GM23338 (cell line): ENCODE results near the gene ZAP70.

Experiments used
- CREB1 ChIP-seq: fragments of 250-450 bp; sonication (Bioruptor Pico); IDR thresholded peaks from 2 replicates; pipeline ENCODE4 v1.5.0; 2020; ENCODE audit warnings: low read depth, mild to moderate bottlenecking, moderate library complexity
- EZH2 ChIP-seq: fragments of 200-600 bp; sonication (generic); IDR thresholded peaks from one replicate; pipeline ENCODE4 v1.8.0; 2017; ENCODE audit warnings: antibody characterized with exemption, mild to moderate bottlenecking, low read depth; ENCODE audit not compliant: unreplicated experiment
- EZH2phosphoT487 ChIP-seq: fragments of 200-600 bp; sonication (generic); IDR thresholded peaks from one replicate; pipeline ENCODE4 v1.8.1; 2018; ENCODE audit warnings: antibody characterized with exemption; ENCODE audit not compliant: unreplicated experiment
- JUNB ChIP-seq: IDR thresholded peaks from one replicate; pipeline ENCODE4 v1.6.1; 2016; ENCODE audit warnings: antibody characterized with exemption; ENCODE audit not compliant: unreplicated experiment
- NANOG ChIP-seq: IDR thresholded peaks from 2 replicates; pipeline ENCODE4 v1.6.1; 2016; ENCODE audit warnings: antibody characterized with exemption, borderline replicate concordance
- POLR2AphosphoS5 ChIP-seq: IDR thresholded peaks from 2 replicates; pipeline ENCODE4 v1.6.1; 2016; ENCODE audit warnings: antibody characterized with exemption, low read depth
- STAT1 ChIP-seq: IDR thresholded peaks from one replicate; pipeline ENCODE4 v1.6.1; 2016; ENCODE audit warnings: antibody characterized with exemption; ENCODE audit not compliant: unreplicated experiment
- ZNF114 ChIP-seq: fragments of 250-450 bp; sonication (Bioruptor Pico); IDR thresholded peaks from 2 replicates; pipeline ENCODE4 v1.5.0; 2020; ENCODE audit warnings: mild to moderate bottlenecking, moderate library complexity
- ZNF331 ChIP-seq: fragments of 250-450 bp; sonication (Bioruptor Pico); IDR thresholded peaks from 2 replicates; pipeline ENCODE4 v1.5.0; 2020; ENCODE audit warnings: low read depth, mild to moderate bottlenecking, moderate library complexity
- TF ChIP-seq, protein P1 (sequence below), 2 experiments: fragments of 200-600 bp in 1 of 2; sonication (generic) in 1 of 2; conservative IDR thresholded peaks; 2 replicates each; pipeline versions ENCODE4 v1.5.1 to v1.6.1; 2016 to 2017; ENCODE audit warnings: antibody characterized with exemption in 2 of 2, low read depth in 2 of 2, mild to moderate bottlenecking in 2 of 2, moderate library complexity in 1 of 2
- TF ChIP-seq, protein P2 (sequence below): IDR thresholded peaks from 2 replicates; pipeline ENCODE4 v1.6.1; 2016; ENCODE audit warnings: antibody characterized with exemption
- TF ChIP-seq, protein P3 (sequence below): IDR thresholded peaks from one replicate; pipeline ENCODE4 v1.6.1; 2018; ENCODE audit warnings: antibody characterized with exemption; ENCODE audit not compliant: unreplicated experiment
- TF ChIP-seq, protein P4 (sequence below): fragments of 250-450 bp; sonication (Bioruptor Pico); IDR thresholded peaks from 2 replicates; pipeline ENCODE4 v1.5.0; 2020; ENCODE audit warnings: mild to moderate bottlenecking, moderate library complexity

DNA sequence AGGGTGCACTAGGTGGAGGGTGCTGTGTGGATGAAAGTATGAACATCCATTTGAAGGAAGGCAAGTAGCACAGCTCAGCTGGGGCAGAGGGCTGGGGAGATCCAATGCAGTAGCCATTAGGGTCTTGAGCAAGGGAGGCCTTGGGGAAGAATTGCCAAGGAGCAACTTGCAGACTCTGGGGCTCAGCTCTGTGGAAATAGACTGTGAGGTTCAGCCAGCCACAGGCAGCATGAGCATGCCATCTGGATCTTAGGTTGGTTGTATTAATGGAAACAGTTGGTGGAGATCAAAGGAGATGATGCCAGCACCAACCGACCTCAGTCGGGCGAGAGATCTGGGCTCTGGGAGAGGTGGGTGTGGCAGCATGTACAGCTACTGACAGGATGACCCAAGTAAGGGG is 5.6 kb downstream of the ZAP70 start:
- no peak for TF ChIP-seq JUNB
- TF ChIP-seq, protein P1, sequence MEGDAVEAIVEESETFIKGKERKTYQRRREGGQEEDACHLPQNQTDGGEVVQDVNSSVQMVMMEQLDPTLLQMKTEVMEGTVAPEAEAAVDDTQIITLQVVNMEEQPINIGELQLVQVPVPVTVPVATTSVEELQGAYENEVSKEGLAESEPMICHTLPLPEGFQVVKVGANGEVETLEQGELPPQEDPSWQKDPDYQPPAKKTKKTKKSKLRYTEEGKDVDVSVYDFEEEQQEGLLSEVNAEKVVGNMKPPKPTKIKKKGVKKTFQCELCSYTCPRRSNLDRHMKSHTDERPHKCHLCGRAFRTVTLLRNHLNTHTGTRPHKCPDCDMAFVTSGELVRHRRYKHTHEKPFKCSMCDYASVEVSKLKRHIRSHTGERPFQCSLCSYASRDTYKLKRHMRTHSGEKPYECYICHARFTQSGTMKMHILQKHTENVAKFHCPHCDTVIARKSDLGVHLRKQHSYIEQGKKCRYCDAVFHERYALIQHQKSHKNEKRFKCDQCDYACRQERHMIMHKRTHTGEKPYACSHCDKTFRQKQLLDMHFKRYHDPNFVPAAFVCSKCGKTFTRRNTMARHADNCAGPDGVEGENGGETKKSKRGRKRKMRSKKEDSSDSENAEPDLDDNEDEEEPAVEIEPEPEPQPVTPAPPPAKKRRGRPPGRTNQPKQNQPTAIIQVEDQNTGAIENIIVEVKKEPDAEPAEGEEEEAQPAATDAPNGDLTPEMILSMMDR (conservative IDR thresholded peaks at IDR 0.05; ENCODE audit: low read depth in 2 of 2), result no peak
- TF ChIP-seq EZH2, result no peak
- no peak for TF ChIP-seq ZNF114 (CRISPR knock-in tag)
- TF ChIP-seq, protein P2, sequence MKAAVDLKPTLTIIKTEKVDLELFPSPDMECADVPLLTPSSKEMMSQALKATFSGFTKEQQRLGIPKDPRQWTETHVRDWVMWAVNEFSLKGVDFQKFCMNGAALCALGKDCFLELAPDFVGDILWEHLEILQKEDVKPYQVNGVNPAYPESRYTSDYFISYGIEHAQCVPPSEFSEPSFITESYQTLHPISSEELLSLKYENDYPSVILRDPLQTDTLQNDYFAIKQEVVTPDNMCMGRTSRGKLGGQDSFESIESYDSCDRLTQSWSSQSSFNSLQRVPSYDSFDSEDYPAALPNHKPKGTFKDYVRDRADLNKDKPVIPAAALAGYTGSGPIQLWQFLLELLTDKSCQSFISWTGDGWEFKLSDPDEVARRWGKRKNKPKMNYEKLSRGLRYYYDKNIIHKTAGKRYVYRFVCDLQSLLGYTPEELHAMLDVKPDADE, result no peak
- TF ChIP-seq EZH2phosphoT487, result no peak
- TF ChIP-seq, protein P3, sequence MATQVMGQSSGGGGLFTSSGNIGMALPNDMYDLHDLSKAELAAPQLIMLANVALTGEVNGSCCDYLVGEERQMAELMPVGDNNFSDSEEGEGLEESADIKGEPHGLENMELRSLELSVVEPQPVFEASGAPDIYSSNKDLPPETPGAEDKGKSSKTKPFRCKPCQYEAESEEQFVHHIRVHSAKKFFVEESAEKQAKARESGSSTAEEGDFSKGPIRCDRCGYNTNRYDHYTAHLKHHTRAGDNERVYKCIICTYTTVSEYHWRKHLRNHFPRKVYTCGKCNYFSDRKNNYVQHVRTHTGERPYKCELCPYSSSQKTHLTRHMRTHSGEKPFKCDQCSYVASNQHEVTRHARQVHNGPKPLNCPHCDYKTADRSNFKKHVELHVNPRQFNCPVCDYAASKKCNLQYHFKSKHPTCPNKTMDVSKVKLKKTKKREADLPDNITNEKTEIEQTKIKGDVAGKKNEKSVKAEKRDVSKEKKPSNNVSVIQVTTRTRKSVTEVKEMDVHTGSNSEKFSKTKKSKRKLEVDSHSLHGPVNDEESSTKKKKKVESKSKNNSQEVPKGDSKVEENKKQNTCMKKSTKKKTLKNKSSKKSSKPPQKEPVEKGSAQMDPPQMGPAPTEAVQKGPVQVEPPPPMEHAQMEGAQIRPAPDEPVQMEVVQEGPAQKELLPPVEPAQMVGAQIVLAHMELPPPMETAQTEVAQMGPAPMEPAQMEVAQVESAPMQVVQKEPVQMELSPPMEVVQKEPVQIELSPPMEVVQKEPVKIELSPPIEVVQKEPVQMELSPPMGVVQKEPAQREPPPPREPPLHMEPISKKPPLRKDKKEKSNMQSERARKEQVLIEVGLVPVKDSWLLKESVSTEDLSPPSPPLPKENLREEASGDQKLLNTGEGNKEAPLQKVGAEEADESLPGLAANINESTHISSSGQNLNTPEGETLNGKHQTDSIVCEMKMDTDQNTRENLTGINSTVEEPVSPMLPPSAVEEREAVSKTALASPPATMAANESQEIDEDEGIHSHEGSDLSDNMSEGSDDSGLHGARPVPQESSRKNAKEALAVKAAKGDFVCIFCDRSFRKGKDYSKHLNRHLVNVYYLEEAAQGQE, result no peak
- TF ChIP-seq CREB1 (CRISPR knock-in tag), result no peak
- TF ChIP-seq POLR2AphosphoS5, result no peak
- TF ChIP-seq ZNF331 (CRISPR knock-in tag), result no peak
- no peak for TF ChIP-seq STAT1
- TF ChIP-seq, protein P4, sequence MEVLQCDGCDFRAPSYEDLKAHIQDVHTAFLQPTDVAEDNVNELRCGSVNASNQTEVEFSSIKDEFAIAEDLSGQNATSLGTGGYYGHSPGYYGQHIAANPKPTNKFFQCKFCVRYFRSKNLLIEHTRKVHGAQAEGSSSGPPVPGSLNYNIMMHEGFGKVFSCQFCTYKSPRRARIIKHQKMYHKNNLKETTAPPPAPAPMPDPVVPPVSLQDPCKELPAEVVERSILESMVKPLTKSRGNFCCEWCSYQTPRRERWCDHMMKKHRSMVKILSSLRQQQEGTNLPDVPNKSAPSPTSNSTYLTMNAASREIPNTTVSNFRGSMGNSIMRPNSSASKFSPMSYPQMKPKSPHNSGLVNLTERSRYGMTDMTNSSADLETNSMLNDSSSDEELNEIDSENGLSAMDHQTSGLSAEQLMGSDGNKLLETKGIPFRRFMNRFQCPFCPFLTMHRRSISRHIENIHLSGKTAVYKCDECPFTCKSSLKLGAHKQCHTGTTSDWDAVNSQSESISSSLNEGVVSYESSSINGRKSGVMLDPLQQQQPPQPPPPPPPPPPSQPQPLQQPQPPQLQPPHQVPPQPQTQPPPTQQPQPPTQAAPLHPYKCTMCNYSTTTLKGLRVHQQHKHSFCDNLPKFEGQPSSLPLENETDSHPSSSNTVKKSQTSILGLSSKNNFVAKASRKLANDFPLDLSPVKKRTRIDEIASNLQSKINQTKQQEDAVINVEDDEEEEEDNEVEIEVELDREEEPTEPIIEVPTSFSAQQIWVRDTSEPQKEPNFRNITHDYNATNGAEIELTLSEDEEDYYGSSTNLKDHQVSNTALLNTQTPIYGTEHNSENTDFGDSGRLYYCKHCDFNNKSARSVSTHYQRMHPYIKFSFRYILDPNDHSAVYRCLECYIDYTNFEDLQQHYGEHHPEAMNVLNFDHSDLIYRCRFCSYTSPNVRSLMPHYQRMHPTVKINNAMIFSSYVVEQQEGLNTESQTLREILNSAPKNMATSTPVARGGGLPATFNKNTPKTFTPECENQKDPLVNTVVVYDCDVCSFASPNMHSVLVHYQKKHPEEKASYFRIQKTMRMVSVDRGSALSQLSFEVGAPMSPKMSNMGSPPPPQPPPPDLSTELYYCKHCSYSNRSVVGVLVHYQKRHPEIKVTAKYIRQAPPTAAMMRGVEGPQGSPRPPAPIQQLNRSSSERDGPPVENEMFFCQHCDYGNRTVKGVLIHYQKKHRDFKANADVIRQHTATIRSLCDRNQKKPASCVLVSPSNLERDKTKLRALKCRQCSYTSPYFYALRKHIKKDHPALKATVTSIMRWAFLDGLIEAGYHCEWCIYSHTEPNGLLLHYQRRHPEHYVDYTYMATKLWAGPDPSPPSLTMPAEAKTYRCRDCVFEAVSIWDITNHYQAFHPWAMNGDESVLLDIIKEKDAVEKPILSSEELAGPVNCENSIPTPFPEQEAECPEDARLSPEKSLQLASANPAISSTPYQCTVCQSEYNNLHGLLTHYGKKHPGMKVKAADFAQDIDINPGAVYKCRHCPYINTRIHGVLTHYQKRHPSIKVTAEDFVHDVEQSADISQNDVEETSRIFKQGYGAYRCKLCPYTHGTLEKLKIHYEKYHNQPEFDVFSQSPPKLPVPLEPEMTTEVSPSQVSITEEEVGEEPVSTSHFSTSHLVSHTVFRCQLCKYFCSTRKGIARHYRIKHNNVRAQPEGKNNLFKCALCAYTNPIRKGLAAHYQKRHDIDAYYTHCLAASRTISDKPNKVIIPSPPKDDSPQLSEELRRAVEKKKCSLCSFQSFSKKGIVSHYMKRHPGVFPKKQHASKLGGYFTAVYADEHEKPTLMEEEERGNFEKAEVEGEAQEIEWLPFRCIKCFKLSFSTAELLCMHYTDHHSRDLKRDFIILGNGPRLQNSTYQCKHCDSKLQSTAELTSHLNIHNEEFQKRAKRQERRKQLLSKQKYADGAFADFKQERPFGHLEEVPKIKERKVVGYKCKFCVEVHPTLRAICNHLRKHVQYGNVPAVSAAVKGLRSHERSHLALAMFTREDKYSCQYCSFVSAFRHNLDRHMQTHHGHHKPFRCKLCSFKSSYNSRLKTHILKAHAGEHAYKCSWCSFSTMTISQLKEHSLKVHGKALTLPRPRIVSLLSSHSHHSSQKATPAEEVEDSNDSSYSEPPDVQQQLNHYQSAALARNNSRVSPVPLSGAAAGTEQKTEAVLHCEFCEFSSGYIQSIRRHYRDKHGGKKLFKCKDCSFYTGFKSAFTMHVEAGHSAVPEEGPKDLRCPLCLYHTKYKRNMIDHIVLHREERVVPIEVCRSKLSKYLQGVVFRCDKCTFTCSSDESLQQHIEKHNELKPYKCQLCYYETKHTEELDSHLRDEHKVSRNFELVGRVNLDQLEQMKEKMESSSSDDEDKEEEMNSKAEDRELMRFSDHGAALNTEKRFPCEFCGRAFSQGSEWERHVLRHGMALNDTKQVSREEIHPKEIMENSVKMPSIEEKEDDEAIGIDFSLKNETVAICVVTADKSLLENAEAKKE (CRISPR knock-in tag), result no peak
- no peak for TF ChIP-seq NANOG
